PC-3 (cell line): ENCODE data around the gene RANBP3. TPM values are rescaled to one million over a fixed set of nuclear protein-coding genes. Genes with fewer than 3 reads are reported as not detected.

Source experiments
- ATAC-seq: fragments of 200-7000 bp; cut with Tn5 transposase; 2 replicates; pipeline ENCODE4 v1.9.1; 2020; ENCODE audit warnings: mild to moderate bottlenecking, moderate library complexity
- BruUV-seq: library from RNA; stranded (reverse); fragments of 400-500 nt; replicated peaks from 2 replicates; lab custom pipeline; 2021; lab: Mats Ljungman, UMichigan
- CTCF ChIA-PET: fragments of 300-600 bp; sonication (Branson Sonifier 250); formaldehyde crosslinking; loops from one replicate; lab custom pipeline; 2022; ENCODE audit warnings: antibody characterized with exemption; lab: Charles Lee
- POLR2A ChIA-PET: fragments of 300-600 bp; sonication (Branson Sonifier 250); formaldehyde crosslinking; loops from one replicate; lab custom pipeline; 2022; ENCODE audit warnings: antibody characterized with exemption; ENCODE audit not compliant: unreplicated experiment; lab: Charles Lee
- DNase-seq: peaks from one replicate; pipeline ENCODE4 v3.0.0-alpha.2; 2015
- H2AFZ ChIP-seq: fragments of 300-600 bp; sonication (generic); 2 replicates; pipeline ENCODE4 v1.6.0; 2016; ENCODE audit warnings: antibody characterized with exemption, low read length
- H3F3A ChIP-seq: fragments of 300-600 bp; sonication (generic); one replicate; pipeline ENCODE4 v1.6.0; 2017; ENCODE audit warnings: antibody characterized with exemption, low read length, control low read depth, mild to moderate bottlenecking; ENCODE audit not compliant: unreplicated experiment
- H3K27ac ChIP-seq: fragments of 300-600 bp; sonication (generic); 2 replicates; pipeline ENCODE4 v1.5.1; 2016; ENCODE audit warnings: mild to moderate bottlenecking, low read length
- H3K27me3 ChIP-seq: fragments of 300-600 bp; sonication (generic); 2 replicates; pipeline ENCODE4 v1.6.1; 2016; ENCODE audit warnings: low read length, mixed read lengths
- H3K36me3 ChIP-seq: fragments of 300-600 bp; sonication (generic); 2 replicates; pipeline ENCODE4 v1.6.1; 2016; ENCODE audit warnings: low read depth, mixed run types, low read length, mixed read lengths
- H3K4me1 ChIP-seq: fragments of 300-600 bp; sonication (generic); 2 replicates; pipeline ENCODE4 v1.5.1; 2016; ENCODE audit warnings: low read length; ENCODE audit not compliant: insufficient read depth
- H3K4me2 ChIP-seq: fragments of 300-600 bp; sonication (generic); 2 replicates; pipeline ENCODE4 v1.6.0; 2016; ENCODE audit warnings: low read length
- H3K4me3 ChIP-seq: fragments of 300-600 bp; sonication (generic); 2 replicates; pipeline ENCODE4 v1.5.1; 2016; ENCODE audit warnings: mild to moderate bottlenecking, low read length, mixed read lengths
- H3K79me2 ChIP-seq: fragments of 300-600 bp; sonication (generic); 2 replicates; pipeline ENCODE4 v1.6.1; 2017; ENCODE audit warnings: low read length, mixed read lengths
- H3K9ac ChIP-seq: fragments of 300-600 bp; sonication (generic); 2 replicates; pipeline ENCODE4 v1.6.0; 2016; ENCODE audit warnings: mild to moderate bottlenecking, low read length
- H3K9me2 ChIP-seq: fragments of 300-600 bp; sonication (generic); replicated peaks from 2 replicates; pipeline ENCODE4 v1.6.1; 2016; ENCODE audit warnings: mixed run types, low read length, mixed read lengths
- H3K9me3 ChIP-seq: fragments of 300-600 bp; sonication (generic); 2 replicates; pipeline ENCODE4 v1.6.1; 2016; ENCODE audit warnings: low read length, mixed read lengths
- H4K20me1 ChIP-seq: fragments of 300-600 bp; sonication (generic); 2 replicates; pipeline ENCODE4 v1.6.1; 2016; ENCODE audit warnings: low read length, mixed read lengths
- EZH2 ChIP-seq: fragments of 300-600 bp; sonication (generic); IDR thresholded peaks from one replicate; pipeline ENCODE4 v1.6.1; 2017; ENCODE audit warnings: antibody characterized with exemption, mild to moderate bottlenecking, low read length; ENCODE audit not compliant: unreplicated experiment
- EZH2phosphoT487 ChIP-seq: fragments of 300-600 bp; sonication (generic); IDR thresholded peaks from 2 replicates; pipeline ENCODE4 v1.6.1; 2018; ENCODE audit warnings: mild to moderate bottlenecking, antibody characterized with exemption, low read length, borderline replicate concordance
- intact Hi-C: fragments of 100-400 bp; cut with micrococcal nuclease; formaldehyde crosslinking; loops from 2 replicates; pipeline ENCODE4 v1.9.0; 2023
- total RNA-seq: library from RNA; depleted of rRNA; stranded (reverse); fragments of >200 nt; gene quantifications from 2 replicates; pipeline ENCODE4 v1.2.3, GENCODE V29; 2014
- TF ChIP-seq, protein P1 (sequence below): fragments of 300-600 bp; sonication (generic); conservative IDR thresholded peaks from 2 replicates; pipeline ENCODE4 v1.5.1; 2017; ENCODE audit warnings: antibody characterized with exemption, low read depth, mild to moderate bottlenecking, low read length

The RANBP3 gene
- total RNA-seq, 1 experiment from 2014 or later = 114 TPM

DNA sequence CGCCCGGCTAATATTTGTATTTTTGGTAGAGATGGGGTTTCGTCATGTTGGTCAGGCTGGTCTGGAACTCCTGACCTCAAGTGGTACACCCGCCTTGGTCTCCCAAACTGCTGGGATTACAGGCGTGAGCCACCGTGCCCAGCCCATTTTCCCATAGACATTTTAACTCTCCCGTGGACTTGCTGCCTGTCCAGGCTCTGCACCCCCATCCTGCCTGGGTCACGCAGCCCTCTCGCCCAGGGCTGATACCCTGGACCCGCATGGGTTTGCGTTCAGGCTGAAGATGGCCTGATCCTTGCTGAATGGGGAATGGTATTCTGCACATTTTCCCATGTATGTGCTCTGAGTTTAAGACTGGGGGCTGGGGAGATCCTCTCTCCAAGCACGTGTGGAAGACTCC, 46.0 kb upstream of the RANBP3 start:
- ATAC-seq = no peak
- Histone ChIP-seq H3K27ac (no peak overlapping the region), H3K4me1 (peaks cover 35% of the 10 kb centered on the region), H3F3A (no peaks in the 10 kb centered on the region), H3K9me2 (no peaks in the 10 kb centered on the region), H3K79me2 (no peaks in the 10 kb centered on the region), H3K27me3 (no peaks in the 10 kb centered on the region), H3K4me2 (no peak overlapping the region), H3K4me3 (no peak overlapping the region), H3K9ac (no peak overlapping the region), H3K36me3 (no peaks in the 10 kb centered on the region), H4K20me1 (no peaks in the 10 kb centered on the region), H2AFZ (no peak overlapping the region), H3K9me3 (no peaks in the 10 kb centered on the region)
- no TSS peak for BruUV-seq
- CTCF ChIA-PET = interaction anchor here (1.5 to 2.3 kb wide), 2 partner anchors 38 to 56 kb away, joined by 4 to 15 read pairs; no protein-coding TSS in a partner anchor
- intact Hi-C loops = loop anchor here (5.0 kb wide), 1 partner anchor 222 kb away; no protein-coding TSS in a partner anchor
- TF ChIP-seq, protein P1, sequence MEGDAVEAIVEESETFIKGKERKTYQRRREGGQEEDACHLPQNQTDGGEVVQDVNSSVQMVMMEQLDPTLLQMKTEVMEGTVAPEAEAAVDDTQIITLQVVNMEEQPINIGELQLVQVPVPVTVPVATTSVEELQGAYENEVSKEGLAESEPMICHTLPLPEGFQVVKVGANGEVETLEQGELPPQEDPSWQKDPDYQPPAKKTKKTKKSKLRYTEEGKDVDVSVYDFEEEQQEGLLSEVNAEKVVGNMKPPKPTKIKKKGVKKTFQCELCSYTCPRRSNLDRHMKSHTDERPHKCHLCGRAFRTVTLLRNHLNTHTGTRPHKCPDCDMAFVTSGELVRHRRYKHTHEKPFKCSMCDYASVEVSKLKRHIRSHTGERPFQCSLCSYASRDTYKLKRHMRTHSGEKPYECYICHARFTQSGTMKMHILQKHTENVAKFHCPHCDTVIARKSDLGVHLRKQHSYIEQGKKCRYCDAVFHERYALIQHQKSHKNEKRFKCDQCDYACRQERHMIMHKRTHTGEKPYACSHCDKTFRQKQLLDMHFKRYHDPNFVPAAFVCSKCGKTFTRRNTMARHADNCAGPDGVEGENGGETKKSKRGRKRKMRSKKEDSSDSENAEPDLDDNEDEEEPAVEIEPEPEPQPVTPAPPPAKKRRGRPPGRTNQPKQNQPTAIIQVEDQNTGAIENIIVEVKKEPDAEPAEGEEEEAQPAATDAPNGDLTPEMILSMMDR = no peak
- TF ChIP-seq EZH2phosphoT487 (no peak), EZH2 (no peak)
- POLR2A ChIA-PET = no interaction called here
- no peak for DNase-seq

DNA sequence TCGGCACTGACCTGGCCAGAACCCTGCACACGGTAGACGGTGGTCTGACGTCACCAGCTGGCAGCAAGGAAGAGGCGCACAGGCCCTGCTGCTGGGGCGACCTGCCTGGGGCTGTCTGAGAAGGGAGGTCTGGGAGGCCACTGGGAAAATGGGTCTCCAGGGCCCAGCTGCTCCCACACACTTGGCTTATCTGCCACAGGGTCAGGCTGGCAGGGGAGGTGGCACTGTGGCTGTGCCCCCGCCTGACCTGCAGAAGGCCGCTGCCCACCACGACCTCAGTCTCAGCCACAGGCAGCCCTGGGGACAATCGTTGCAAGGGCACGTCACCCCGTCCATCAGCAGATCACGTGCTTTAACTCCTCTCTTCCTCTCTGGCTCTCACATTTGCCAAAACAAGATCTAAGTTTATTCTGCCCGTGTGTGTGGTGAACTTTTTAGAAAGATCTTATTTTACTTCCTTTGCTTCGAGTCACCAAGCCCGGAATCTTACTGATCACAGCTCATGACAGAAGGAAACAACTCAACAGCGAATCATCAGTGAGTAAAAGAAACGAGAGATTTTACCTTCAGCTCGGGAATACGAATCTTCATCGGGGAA, 45.2 kb upstream of the RANBP3 start:
- BruUV-seq = no TSS peak
- Histone ChIP-seq H3K36me3 (no peaks in the 10 kb centered on the region), H3K4me3 (no peak overlapping the region), H2AFZ (peak overlapping the region; percentile 51), H3K9me2 (no peaks in the 10 kb centered on the region), H3K79me2 (no peaks in the 10 kb centered on the region), H3K9ac (peak overlapping the region; percentile 18; the same call in 1 of the 2 replicates), H3K27ac (peak overlapping the region; percentile 58), H3K4me2 (peak overlapping the region; percentile 32), H3K27me3 (no peaks in the 10 kb centered on the region), H3K9me3 (no peaks in the 10 kb centered on the region), H4K20me1 (no peaks in the 10 kb centered on the region), H3K4me1 (peaks cover 35% of the 10 kb centered on the region), H3F3A (no peaks in the 10 kb centered on the region)
- DNase-seq = peak; percentile 64
- POLR2A ChIA-PET = interaction anchor here (0.7 kb wide), 1 partner anchor 177 kb away, joined by 6 read pairs; no protein-coding TSS in a partner anchor
- intact Hi-C loops = loop anchor here (5.0 kb wide), 1 partner anchor 221 kb away; no protein-coding TSS in a partner anchor
- TF ChIP-seq EZH2phosphoT487 = no peak
- no peak for TF ChIP-seq EZH2
- TF ChIP-seq, protein P1 = no peak
- CTCF ChIA-PET = interaction anchor here (0.7 to 2.3 kb wide), 7 partner anchors 34 to 219 kb away, joined by 3 to 42 read pairs (median 12); partner anchors contain the start of gene RANBP3
- peak; percentile 40 for ATAC-seq
